Astrocyte of the hippocampus (primary cell): Measurements from ENCODE around the gene EPB41L4B.
A peak's percentile ranks its signal among the peaks of the same experiment; 100 is the strongest.
"Not testable (repeated sequence)": the region's sequence is repeated elsewhere in the genome, so short reads cannot be mapped to it uniquely, and the experiment has no call there.

Source experiments
- DNase-seq: peaks from one replicate; pipeline ENCODE4 v3.0.0; 2011; ENCODE audit warnings: low read depth, low spot score

The EPB41L4B gene

GRCh38 chr9:109244179-109245132 lies 76.4 kb downstream of the EPB41L4B start:
- peak; percentile 86 for DNase-seq

- peak; percentile 37 for DNase-seq
Observed at GRCh38 chr9:109242741-109243140, 78.1 kb downstream of the EPB41L4B start.

GRCh38 chr9:109242014-109242413 lies 78.8 kb downstream of the EPB41L4B start:
- DNase-seq, result peak; percentile 37

GRCh38 chr9:109241207-109241606 lies 79.7 kb downstream of the EPB41L4B start:
- DNase-seq, result no peak

- no peak for DNase-seq
Observed at GRCh38 chr9:109239240-109239639, 81.6 kb downstream of the EPB41L4B start.

- DNase-seq, result peak; percentile 27
Observed at GRCh38 chr9:109238655-109239054, 82.2 kb downstream of the EPB41L4B start.

GRCh38 chr9:109238125-109238524 lies 82.7 kb downstream of the EPB41L4B start:
- DNase-seq, result no peak

- peak; percentile 78 for DNase-seq
Observed at GRCh38 chr9:109232449-109233237, 88.2 kb downstream of the EPB41L4B start.

GRCh38 chr9:109231593-109231992 lies 89.3 kb downstream of the EPB41L4B start:
- no peak for DNase-seq

- no peak for DNase-seq
Observed at GRCh38 chr9:109230277-109230676, 90.6 kb downstream of the EPB41L4B start.

- DNase-seq, result no peak
Observed at GRCh38 chr9:109229682-109230081, 91.2 kb downstream of the EPB41L4B start.

GRCh38 chr9:109228093-109228642 lies 92.7 kb downstream of the EPB41L4B start:
- DNase-seq, result no peak

- DNase-seq, result no peak
Observed at GRCh38 chr9:109225629-109226028, 95.2 kb downstream of the EPB41L4B start.

GRCh38 chr9:109224751-109225150 lies 96.1 kb downstream of the EPB41L4B start:
- no peak for DNase-seq

- not testable (repeated sequence) for DNase-seq
Observed at GRCh38 chr9:109218242-109218641, 102.6 kb downstream of the EPB41L4B start.

GRCh38 chr9:109214414-109214813 lies 106.4 kb downstream of the EPB41L4B start:
- no peak for DNase-seq

- DNase-seq, result no peak
Observed at GRCh38 chr9:109213285-109214121, 107.4 kb downstream of the EPB41L4B start.

- DNase-seq, result no peak
Observed at GRCh38 chr9:109212768-109213167, 108.1 kb downstream of the EPB41L4B start.

GRCh38 chr9:109206670-109207069 lies 114.2 kb downstream of the EPB41L4B start:
- no peak for DNase-seq

- no peak for DNase-seq
Observed at GRCh38 chr9:109205526-109205925, 115.3 kb downstream of the EPB41L4B start.

- DNase-seq, result no peak
Observed at GRCh38 chr9:109203761-109204360, 117.0 kb downstream of the EPB41L4B start.
